Heart left ventricle (tissue), 13 donors: Measurements from ENCODE around the gene FUBP1.

ENCODE experiments used
- CTCF ChIP-seq, 12 donors: fragments of 200-600 bp; sonication (generic) in 4 of 12; IDR thresholded peaks; one replicate each; pipeline versions ENCODE4 v1.5.0 to v1.8.0; 2018 to 2022; ENCODE audit warnings: antibody characterized with exemption in 12 of 12, mild to moderate bottlenecking in 5 of 12
- POLR2A ChIP-seq, 2 donors: fragments of 450-650 bp; IDR thresholded peaks; one replicate each; pipeline ENCODE4 v1.6.1; 2017; ENCODE audit warnings: antibody characterized with exemption in 2 of 2, mild to moderate bottlenecking in 2 of 2, moderate library complexity in 2 of 2
- donor health status: ischemic (EF 13 %, LVEDD 7.1; RV severe dilation, severe dysfunction).
- donor health status: DM: no; HTN: yes; CAD: no.
- donor health status: DM: no; HTN: no; CAD: no.
- donor health status: ischemic (EF 25% LVEDD 6.9; RV normal size, moderate dysfunction).
- donor health status: ischemic (EF 25% LVEDD 5.7; RV mildly dilated, moderate dysfunction).
- donor health status: ischemic (EF 35%, LVEDD 5.7; RV mildly dilated, moderate dysfunction).
- donor health status: nonischemic (EF 11% LVEDD 7.7; RV severe dilation, severe dysfunction).
- donor health status: DM: yes; HTN: yes; CAD: no.
- donor health status: PGD.
- donor health status: ischemic (EF 29% LVEDD 5.4; RV normal size, mild dysfunction).
- donor health status: nonischemic (EF 23%, LVEDD 6.1; RV moderate dilation, normal function).

- no peak for TF ChIP-seq CTCF (IDR thresholded peaks at IDR 0.05)
- no peak for TF ChIP-seq POLR2A (IDR thresholded peaks at IDR 0.05)
These were observed 17.5 kb downstream of the FUBP1 start for GRCh38 chr1:77961392-77961791.
